Measurements from ENCODE around the gene ANKRD12.

DNA sequence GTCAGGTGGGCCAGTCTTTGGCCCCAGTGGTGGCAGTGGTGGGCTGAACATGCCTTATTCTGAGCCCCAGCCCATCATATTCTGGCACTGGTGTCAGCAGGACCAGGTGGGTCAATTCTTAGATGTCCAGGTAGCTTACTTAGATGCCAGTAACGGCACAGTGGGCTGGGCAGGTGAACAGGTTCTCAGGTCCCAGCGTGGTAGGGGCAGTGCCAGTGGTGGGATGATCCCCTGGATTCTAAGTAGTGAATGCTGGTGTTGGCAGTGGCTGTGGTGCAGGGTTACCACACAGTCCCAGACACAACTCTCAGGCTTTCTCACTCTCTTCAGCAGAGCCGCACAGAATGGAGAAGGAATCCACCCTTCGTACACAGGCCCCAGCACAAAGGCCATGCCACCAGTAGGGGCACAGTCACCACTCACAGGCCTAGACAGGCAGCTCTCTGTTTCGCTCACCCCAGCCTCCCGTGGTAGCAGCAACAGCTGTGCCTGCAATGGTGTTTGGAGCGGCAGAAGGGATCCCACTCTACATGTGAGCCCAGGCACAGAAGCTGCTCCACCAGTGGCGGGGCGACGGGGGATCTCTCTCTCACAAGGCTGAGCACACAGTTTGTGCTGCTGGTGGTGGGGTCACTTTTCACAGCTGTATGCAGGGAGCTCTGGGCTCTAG lies 97.3 kb downstream of the ANKRD12 start:
- TF ChIP-seq, protein P1, sequence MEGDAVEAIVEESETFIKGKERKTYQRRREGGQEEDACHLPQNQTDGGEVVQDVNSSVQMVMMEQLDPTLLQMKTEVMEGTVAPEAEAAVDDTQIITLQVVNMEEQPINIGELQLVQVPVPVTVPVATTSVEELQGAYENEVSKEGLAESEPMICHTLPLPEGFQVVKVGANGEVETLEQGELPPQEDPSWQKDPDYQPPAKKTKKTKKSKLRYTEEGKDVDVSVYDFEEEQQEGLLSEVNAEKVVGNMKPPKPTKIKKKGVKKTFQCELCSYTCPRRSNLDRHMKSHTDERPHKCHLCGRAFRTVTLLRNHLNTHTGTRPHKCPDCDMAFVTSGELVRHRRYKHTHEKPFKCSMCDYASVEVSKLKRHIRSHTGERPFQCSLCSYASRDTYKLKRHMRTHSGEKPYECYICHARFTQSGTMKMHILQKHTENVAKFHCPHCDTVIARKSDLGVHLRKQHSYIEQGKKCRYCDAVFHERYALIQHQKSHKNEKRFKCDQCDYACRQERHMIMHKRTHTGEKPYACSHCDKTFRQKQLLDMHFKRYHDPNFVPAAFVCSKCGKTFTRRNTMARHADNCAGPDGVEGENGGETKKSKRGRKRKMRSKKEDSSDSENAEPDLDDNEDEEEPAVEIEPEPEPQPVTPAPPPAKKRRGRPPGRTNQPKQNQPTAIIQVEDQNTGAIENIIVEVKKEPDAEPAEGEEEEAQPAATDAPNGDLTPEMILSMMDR (IDR thresholded peaks at IDR 0.05; ENCODE audit: low read depth, low read length, missing input control): no peak
- TF ChIP-seq, protein P2, sequence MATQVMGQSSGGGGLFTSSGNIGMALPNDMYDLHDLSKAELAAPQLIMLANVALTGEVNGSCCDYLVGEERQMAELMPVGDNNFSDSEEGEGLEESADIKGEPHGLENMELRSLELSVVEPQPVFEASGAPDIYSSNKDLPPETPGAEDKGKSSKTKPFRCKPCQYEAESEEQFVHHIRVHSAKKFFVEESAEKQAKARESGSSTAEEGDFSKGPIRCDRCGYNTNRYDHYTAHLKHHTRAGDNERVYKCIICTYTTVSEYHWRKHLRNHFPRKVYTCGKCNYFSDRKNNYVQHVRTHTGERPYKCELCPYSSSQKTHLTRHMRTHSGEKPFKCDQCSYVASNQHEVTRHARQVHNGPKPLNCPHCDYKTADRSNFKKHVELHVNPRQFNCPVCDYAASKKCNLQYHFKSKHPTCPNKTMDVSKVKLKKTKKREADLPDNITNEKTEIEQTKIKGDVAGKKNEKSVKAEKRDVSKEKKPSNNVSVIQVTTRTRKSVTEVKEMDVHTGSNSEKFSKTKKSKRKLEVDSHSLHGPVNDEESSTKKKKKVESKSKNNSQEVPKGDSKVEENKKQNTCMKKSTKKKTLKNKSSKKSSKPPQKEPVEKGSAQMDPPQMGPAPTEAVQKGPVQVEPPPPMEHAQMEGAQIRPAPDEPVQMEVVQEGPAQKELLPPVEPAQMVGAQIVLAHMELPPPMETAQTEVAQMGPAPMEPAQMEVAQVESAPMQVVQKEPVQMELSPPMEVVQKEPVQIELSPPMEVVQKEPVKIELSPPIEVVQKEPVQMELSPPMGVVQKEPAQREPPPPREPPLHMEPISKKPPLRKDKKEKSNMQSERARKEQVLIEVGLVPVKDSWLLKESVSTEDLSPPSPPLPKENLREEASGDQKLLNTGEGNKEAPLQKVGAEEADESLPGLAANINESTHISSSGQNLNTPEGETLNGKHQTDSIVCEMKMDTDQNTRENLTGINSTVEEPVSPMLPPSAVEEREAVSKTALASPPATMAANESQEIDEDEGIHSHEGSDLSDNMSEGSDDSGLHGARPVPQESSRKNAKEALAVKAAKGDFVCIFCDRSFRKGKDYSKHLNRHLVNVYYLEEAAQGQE (IDR thresholded peaks at IDR 0.05): no peak
- TF ChIP-seq, protein P3, sequence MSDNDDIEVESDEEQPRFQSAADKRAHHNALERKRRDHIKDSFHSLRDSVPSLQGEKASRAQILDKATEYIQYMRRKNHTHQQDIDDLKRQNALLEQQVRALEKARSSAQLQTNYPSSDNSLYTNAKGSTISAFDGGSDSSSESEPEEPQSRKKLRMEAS (IDR thresholded peaks at IDR 0.05): no peak
- no peak for TF ChIP-seq TAF1 (conservative IDR thresholded peaks at IDR 0.05)
- no peak for TF ChIP-seq GABPA (IDR thresholded peaks at IDR 0.05 in 1 of 2, conservative IDR thresholded peaks at IDR 0.05 in 1 of 2)
- TF ChIP-seq RAD21 (IDR thresholded peaks at IDR 0.05): no peak
- TF ChIP-seq NR2F2 (IDR thresholded peaks at IDR 0.05): no peak
- TF ChIP-seq YY1 (IDR thresholded peaks at IDR 0.05): no peak
- TF ChIP-seq FOXA1 (IDR thresholded peaks at IDR 0.05): no peak

All from liver (tissue), 3 donors.